ENCODE measurements around the gene TBC1D14. TPM values are rescaled to one million over a fixed set of nuclear protein-coding genes. Genes with fewer than 3 reads are reported as not detected.

TBC1D14 gene
- total RNA-seq, 1 donor: 39.4 TPM

DNA sequence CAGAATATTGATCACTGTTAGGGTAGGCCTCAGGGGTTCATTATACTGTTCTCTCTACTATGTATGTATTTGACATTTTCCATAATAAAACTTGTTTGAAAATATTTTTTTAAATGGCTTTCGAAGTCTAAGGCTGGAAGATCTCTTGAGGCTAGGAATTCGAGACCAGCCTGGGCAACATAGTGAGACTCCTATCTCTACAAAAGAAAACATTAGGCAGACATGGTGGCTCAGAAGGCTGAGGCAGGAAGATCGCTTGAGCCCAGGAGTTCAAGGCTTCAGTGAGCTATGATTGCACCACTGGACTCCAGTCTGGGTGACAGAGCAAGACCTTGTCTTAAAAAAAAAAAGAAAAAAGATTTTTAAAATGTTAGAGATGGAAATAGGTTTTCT is 15.5 kb upstream of the TBC1D14 start:
- Histone ChIP-seq H3K79me2 (ENCODE audit: insufficient read depth, low read length) (no peaks in the 10 kb centered on the region), H3K27ac (ENCODE audit: low read depth, low read length) (no peak overlapping the region), H3K4me2 (ENCODE audit: insufficient read depth, low read length) (no peak overlapping the region), H3K27me3 (ENCODE audit: insufficient read depth, low read length) (no peaks in the 10 kb centered on the region), H2AFZ (ENCODE audit: low read length) (no peak overlapping the region), H3K4me1 (ENCODE audit: insufficient read depth, low read length) (peaks cover 20% of the 10 kb centered on the region), H3K36me3 (ENCODE audit: insufficient read depth, low read length) (no peaks in the 10 kb centered on the region), H4K20me1 (ENCODE audit: insufficient read depth, low read length) (no peaks in the 10 kb centered on the region), H3K9me3 (ENCODE audit: low read depth, low read length) (no peaks in the 10 kb centered on the region), H3K4me3 (ENCODE audit: insufficient read depth, low read length) (no peak overlapping the region)
- no peak for TF ChIP-seq CTCF (IDR thresholded peaks at IDR 0.05; ENCODE audit: extremely low read depth, low read depth, low read length)
- DNase-seq (ENCODE audit: insufficient read length, low spot score, missing footprints): no peak

DNA sequence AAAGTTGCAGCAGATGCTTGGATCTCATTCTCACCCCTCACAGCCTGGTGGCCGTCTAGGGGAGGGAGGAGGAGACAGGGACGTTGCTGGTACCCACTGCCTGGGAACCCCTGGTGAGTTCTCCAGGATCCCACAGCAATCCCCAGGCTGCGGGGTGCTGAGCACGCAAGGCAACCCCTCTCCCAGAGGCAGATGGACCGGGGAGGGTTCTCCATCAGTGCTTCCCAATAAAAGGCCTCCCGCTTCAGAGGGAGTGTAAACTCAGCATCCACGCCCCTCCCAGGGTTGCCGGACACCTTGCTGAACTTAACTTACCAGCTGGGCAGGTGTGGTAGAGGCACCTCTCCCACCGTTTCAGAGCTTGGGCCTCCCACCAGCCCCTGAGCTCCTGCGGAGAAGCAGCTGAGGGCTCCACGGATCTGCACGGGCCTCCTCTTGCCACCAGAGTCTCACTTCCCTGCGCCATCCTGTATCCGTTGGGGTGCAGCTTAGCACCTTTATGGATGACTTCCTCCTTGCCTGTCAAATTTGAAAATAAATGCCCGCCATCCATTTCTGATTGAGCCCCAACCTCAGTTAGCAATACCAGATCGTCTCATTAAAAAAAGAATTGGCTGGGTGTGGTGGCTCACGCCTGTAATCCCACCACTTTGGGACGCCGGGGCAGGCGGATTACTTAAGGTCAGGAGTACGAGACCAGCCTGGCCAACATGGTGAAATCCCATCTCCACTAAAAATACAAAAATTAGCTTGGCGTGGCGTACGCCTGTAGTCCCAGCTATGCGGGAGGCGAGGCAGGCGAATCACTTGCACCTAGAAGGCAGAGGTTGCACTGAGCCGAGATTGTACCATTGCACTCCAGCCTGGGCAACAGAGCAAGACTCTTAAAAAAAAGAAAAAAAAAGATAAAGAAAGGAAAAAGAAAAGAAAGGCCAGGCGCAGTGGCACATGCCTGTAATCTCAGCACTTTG is 14.8 kb upstream of the TBC1D14 start:
- TF ChIP-seq CTCF (IDR thresholded peaks at IDR 0.05; ENCODE audit: extremely low read depth, low read depth, low read length): no peak
- H2AFZ ChIP-seq (ENCODE audit: low read length): no peak overlapping the region
- no peak overlapping the region for H3K27ac ChIP-seq (ENCODE audit: low read depth, low read length)
- no peaks in the 10 kb centered on the region for H3K79me2 ChIP-seq (ENCODE audit: insufficient read depth, low read length)
- H3K4me3 ChIP-seq (ENCODE audit: insufficient read depth, low read length): no peak overlapping the region
- H4K20me1 ChIP-seq (ENCODE audit: insufficient read depth, low read length): no peaks in the 10 kb centered on the region
- no peaks in the 10 kb centered on the region for H3K27me3 ChIP-seq (ENCODE audit: insufficient read depth, low read length)
- no peak for DNase-seq (ENCODE audit: insufficient read length, low spot score, missing footprints)
- H3K4me2 ChIP-seq (ENCODE audit: insufficient read depth, low read length): no peak overlapping the region
- H3K9me3 ChIP-seq (ENCODE audit: low read depth, low read length): no peaks in the 10 kb centered on the region
- no peaks in the 10 kb centered on the region for H3K36me3 ChIP-seq (ENCODE audit: insufficient read depth, low read length)
- H3K4me1 ChIP-seq (ENCODE audit: insufficient read depth, low read length): peaks cover 20% of the 10 kb centered on the region

- Histone ChIP-seq H3K9me3 (ENCODE audit: low read depth, low read length) (no peaks in the 10 kb centered on the region), H3K36me3 (ENCODE audit: insufficient read depth, low read length) (no peaks in the 10 kb centered on the region), H3K4me1 (ENCODE audit: insufficient read depth, low read length) (peaks cover 20% of the 10 kb centered on the region), H3K4me3 (ENCODE audit: insufficient read depth, low read length) (no peak overlapping the region), H3K27ac (ENCODE audit: low read depth, low read length) (no peak overlapping the region), H3K27me3 (ENCODE audit: insufficient read depth, low read length) (no peaks in the 10 kb centered on the region), H3K79me2 (ENCODE audit: insufficient read depth, low read length) (no peaks in the 10 kb centered on the region), H3K4me2 (ENCODE audit: insufficient read depth, low read length) (no peak overlapping the region), H4K20me1 (ENCODE audit: insufficient read depth, low read length) (no peaks in the 10 kb centered on the region), H2AFZ (ENCODE audit: low read length) (no peak overlapping the region)
- no peak for TF ChIP-seq CTCF (IDR thresholded peaks at IDR 0.05; ENCODE audit: extremely low read depth, low read depth, low read length)
- no peak for DNase-seq (ENCODE audit: insufficient read length, low spot score, missing footprints)
Observed at GRCh38 chr4:6896035-6896434, 13.6 kb upstream of the TBC1D14 start.

GRCh38 chr4:6898763-6899162 is 10.9 kb upstream of the TBC1D14 start:
- H4K20me1 ChIP-seq (ENCODE audit: insufficient read depth, low read length): no peaks in the 10 kb centered on the region
- no peaks in the 10 kb centered on the region for H3K9me3 ChIP-seq (ENCODE audit: low read depth, low read length)
- no peak overlapping the region for H3K27ac ChIP-seq (ENCODE audit: low read depth, low read length)
- no peak for DNase-seq (ENCODE audit: insufficient read length, low spot score, missing footprints)
- H2AFZ ChIP-seq (ENCODE audit: low read length): no peak overlapping the region
- H3K4me1 ChIP-seq (ENCODE audit: insufficient read depth, low read length): no peaks in the 10 kb centered on the region
- no peaks in the 10 kb centered on the region for H3K36me3 ChIP-seq (ENCODE audit: insufficient read depth, low read length)
- no peak overlapping the region for H3K4me2 ChIP-seq (ENCODE audit: insufficient read depth, low read length)
- no peak for TF ChIP-seq CTCF (IDR thresholded peaks at IDR 0.05; ENCODE audit: extremely low read depth, low read depth, low read length)
- no peak overlapping the region for H3K4me3 ChIP-seq (ENCODE audit: insufficient read depth, low read length)
- H3K27me3 ChIP-seq (ENCODE audit: insufficient read depth, low read length): no peaks in the 10 kb centered on the region
- H3K79me2 ChIP-seq (ENCODE audit: insufficient read depth, low read length): no peaks in the 10 kb centered on the region

Data from osteoblast (primary cell).